ENCODE data around the gene BCAR3. TPM values are rescaled to one million over a fixed set of nuclear protein-coding genes. Genes with fewer than 3 reads are reported as not detected.

Gene BCAR3
- total RNA-seq, 2 donors from 2014 or later, result 32.7 to 48.7 TPM

DNA sequence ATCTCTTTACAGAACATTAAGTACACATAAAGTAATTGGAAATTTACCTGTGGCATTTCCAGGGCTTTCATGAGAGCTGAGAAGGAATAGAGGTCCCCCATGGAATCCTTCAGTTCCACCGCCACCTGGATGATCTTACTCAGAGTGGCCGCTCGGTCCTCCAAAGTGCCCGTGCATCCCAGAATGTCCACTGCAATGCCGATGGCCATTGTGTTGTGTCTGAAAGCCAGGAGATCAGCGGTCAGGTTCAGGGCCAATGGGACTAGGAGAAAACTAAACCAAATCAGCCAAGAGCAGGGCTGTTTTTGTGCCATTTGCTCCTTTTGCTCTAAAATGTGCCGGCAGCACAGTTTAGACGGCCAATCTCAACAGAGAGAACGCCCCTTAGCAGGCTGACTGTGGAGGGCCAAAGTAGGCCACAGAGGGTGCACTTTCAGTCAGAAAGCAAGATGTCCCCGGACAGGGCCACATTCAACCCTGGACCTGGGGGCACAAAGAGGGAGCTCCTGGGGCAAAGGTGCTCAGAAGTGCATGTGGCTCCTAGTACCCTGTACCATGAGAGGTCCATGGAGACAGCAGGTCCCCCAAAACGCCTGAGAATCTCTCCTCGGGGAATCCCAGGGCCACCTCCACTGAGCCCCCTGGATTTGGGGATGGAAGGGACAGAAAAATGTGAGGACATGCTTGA lies 109.9 kb downstream of the BCAR3 start:
- H3K36me3 ChIP-seq (ENCODE audit: control insufficient read depth, insufficient read depth, low read length), result peaks cover 95% of the 10 kb centered on the region
- H3K36me3 Mint-ChIP-seq (ENCODE audit: low read depth), result peaks cover 82% of the 10 kb centered on the region
- no peaks in the 10 kb centered on the region for H3K27me3 Mint-ChIP-seq (ENCODE audit: insufficient read depth)
- no peak overlapping the region for H3K9ac ChIP-seq (ENCODE audit: extremely low read depth, low read length, poor library complexity, severe bottlenecking)
- no peaks in the 10 kb centered on the region for H3K4me1 ChIP-seq (ENCODE audit: control insufficient read depth, insufficient read depth, low read length)
- TF ChIP-seq, protein P1, sequence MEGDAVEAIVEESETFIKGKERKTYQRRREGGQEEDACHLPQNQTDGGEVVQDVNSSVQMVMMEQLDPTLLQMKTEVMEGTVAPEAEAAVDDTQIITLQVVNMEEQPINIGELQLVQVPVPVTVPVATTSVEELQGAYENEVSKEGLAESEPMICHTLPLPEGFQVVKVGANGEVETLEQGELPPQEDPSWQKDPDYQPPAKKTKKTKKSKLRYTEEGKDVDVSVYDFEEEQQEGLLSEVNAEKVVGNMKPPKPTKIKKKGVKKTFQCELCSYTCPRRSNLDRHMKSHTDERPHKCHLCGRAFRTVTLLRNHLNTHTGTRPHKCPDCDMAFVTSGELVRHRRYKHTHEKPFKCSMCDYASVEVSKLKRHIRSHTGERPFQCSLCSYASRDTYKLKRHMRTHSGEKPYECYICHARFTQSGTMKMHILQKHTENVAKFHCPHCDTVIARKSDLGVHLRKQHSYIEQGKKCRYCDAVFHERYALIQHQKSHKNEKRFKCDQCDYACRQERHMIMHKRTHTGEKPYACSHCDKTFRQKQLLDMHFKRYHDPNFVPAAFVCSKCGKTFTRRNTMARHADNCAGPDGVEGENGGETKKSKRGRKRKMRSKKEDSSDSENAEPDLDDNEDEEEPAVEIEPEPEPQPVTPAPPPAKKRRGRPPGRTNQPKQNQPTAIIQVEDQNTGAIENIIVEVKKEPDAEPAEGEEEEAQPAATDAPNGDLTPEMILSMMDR (conservative IDR thresholded peaks at IDR 0.05), result no peak
- peak; percentile 58 for DNase-seq
- H3K4me3 Mint-ChIP-seq, result no peak overlapping the region
- H3K27me3 ChIP-seq (ENCODE audit: control insufficient read depth, insufficient read depth, low read length, poor library complexity, severe bottlenecking), result no peaks in the 10 kb centered on the region
- no peaks in the 10 kb centered on the region for H3K9me3 Mint-ChIP-seq
- H3K27ac ChIP-seq (ENCODE audit: low read depth, low read length), result no peak overlapping the region
- no peaks in the 10 kb centered on the region for H3K4me1 Mint-ChIP-seq
- WGBS, 2 experiments (ENCODE audit: insufficient coverage in 1 of 2, insufficient read length in 1 of 2), result 93 to 95% methylated on average over 9 to 12 of the region's 12 CpGs
- peak overlapping the region; percentile 81 for H3K27ac Mint-ChIP-seq
- H3K4me3 ChIP-seq (ENCODE audit: low read length), result no peak overlapping the region
- H3K9me3 ChIP-seq (ENCODE audit: control insufficient read depth, low read length), result no peaks in the 10 kb centered on the region

DNA sequence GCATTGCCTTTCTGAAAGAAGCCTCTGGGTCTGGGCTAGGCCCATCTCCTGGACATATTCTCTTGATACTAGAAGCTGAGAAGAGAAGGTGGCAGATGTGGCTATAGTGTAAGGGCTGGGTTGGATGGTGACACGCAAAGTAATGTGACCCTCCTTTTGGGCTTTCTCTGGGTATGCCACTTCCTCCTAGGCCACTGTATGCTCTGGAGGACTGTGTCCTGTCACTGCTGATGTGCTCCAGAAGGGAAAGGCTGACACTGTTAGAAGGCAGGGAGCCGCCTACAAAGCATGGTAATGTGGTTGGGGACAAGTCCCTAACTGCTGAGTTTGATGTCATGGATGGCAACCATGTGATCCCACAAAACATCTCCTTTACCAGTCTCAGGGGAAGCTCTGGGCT lies 112.1 kb downstream of the BCAR3 start:
- no peaks in the 10 kb centered on the region for H3K4me1 Mint-ChIP-seq
- peak; percentile 44 for DNase-seq
- H3K27me3 ChIP-seq (ENCODE audit: control insufficient read depth, insufficient read depth, low read length, poor library complexity, severe bottlenecking), result no peaks in the 10 kb centered on the region
- WGBS, 2 experiments (ENCODE audit: insufficient coverage in 1 of 2, insufficient read length in 1 of 2), result 100% methylated on average over 2 of the region's 2 CpGs; no CpG with 5 or more reads in 1 of the 2 experiments
- H3K4me3 ChIP-seq (ENCODE audit: low read length), result no peak overlapping the region
- no peaks in the 10 kb centered on the region for H3K27me3 Mint-ChIP-seq (ENCODE audit: insufficient read depth)
- no peak overlapping the region for H3K27ac Mint-ChIP-seq
- H3K4me1 ChIP-seq (ENCODE audit: control insufficient read depth, insufficient read depth, low read length), result no peaks in the 10 kb centered on the region
- peaks cover 87% of the 10 kb centered on the region for H3K36me3 Mint-ChIP-seq (ENCODE audit: low read depth)
- H3K9ac ChIP-seq (ENCODE audit: extremely low read depth, low read length, poor library complexity, severe bottlenecking), result no peak overlapping the region
- TF ChIP-seq, protein P1 (conservative IDR thresholded peaks at IDR 0.05), result no peak
- no peaks in the 10 kb centered on the region for H3K9me3 Mint-ChIP-seq
- H3K36me3 ChIP-seq (ENCODE audit: control insufficient read depth, insufficient read depth, low read length), result peaks cover 95% of the 10 kb centered on the region
- no peak overlapping the region for H3K4me3 Mint-ChIP-seq
- no peaks in the 10 kb centered on the region for H3K9me3 ChIP-seq (ENCODE audit: control insufficient read depth, low read length)
- no peak overlapping the region for H3K27ac ChIP-seq (ENCODE audit: low read depth, low read length)

DNA sequence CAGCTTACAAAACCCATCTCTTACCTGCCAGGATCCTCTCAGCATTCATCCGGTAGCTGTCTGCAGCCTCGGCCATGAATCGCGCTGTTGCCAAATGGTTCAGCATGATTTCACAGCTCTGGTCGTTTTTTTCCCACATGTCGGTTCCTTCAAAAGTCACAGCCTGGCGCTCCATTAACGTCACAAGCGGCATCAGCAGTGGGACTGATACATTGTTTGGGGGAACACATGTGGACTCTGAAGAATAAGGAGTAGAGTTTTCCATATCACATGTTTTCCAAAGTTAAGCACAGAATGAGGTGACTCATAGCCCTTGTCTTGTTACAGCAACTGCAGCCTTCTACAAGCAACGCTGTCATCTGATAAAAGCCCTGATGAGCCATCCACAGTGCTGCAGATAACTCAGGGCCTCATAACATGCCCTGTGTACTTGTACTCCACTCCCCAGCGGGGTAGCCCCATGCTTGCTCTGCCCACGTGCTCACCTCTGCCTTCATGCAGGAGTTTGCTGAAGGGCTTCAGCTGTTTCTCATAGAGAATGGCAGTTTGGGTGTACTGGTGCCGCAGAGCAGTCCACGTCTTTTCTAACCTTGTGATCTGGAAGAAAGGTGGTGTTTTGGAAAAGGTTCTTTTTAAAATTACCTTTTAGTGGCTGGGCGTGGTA lies 114.2 kb downstream of the BCAR3 start:
- H3K4me1 Mint-ChIP-seq, result no peaks in the 10 kb centered on the region
- H3K27ac ChIP-seq (ENCODE audit: low read depth, low read length), result no peak overlapping the region
- H3K9me3 ChIP-seq (ENCODE audit: control insufficient read depth, low read length), result no peaks in the 10 kb centered on the region
- H3K27me3 ChIP-seq (ENCODE audit: control insufficient read depth, insufficient read depth, low read length, poor library complexity, severe bottlenecking), result no peaks in the 10 kb centered on the region
- no peak overlapping the region for H3K4me3 ChIP-seq (ENCODE audit: low read length)
- H3K36me3 Mint-ChIP-seq (ENCODE audit: low read depth), result peaks cover 89% of the 10 kb centered on the region
- no peak overlapping the region for H3K4me3 Mint-ChIP-seq
- no peaks in the 10 kb centered on the region for H3K4me1 ChIP-seq (ENCODE audit: control insufficient read depth, insufficient read depth, low read length)
- no peaks in the 10 kb centered on the region for H3K9me3 Mint-ChIP-seq
- H3K36me3 ChIP-seq (ENCODE audit: control insufficient read depth, insufficient read depth, low read length), result peaks cover 93% of the 10 kb centered on the region
- H3K27me3 Mint-ChIP-seq (ENCODE audit: insufficient read depth), result no peaks in the 10 kb centered on the region
- WGBS, 2 experiments (ENCODE audit: insufficient coverage in 1 of 2, insufficient read length in 1 of 2), result 94 to 95% methylated on average over 10 to 15 of the region's 15 CpGs
- peak; percentile 48 for DNase-seq
- peak overlapping the region; percentile 87 for H3K27ac Mint-ChIP-seq
- H3K9ac ChIP-seq (ENCODE audit: extremely low read depth, low read length, poor library complexity, severe bottlenecking), result no peak overlapping the region
- TF ChIP-seq, protein P1 (conservative IDR thresholded peaks at IDR 0.05), result no peak
